GM12878 (cell line): ENCODE data around the gene SENP6.

ENCODE experiments used
- ATF3 ChIP-seq: IDR thresholded peaks from 2 replicates; pipeline ENCODE4 v1.6.1; 2011; ENCODE audit warnings: low read depth, mild to moderate bottlenecking, low read length, moderate library complexity, borderline replicate concordance; ENCODE audit errors: extremely low read depth
- CTCF ChIP-seq, 3 experiments: IDR thresholded peaks in 2 of 3; conservative IDR thresholded peaks in 1 of 3; 2 replicates each; pipeline ENCODE4 v1.5.1; 2011; ENCODE audit warnings: low read depth in 3 of 3, low read length in 3 of 3, mild to moderate bottlenecking in 3 of 3, control low read depth in 2 of 3, moderate library complexity in 2 of 3, inconsistent platforms in 1 of 3, mixed read lengths in 1 of 3; ENCODE audit not compliant: control insufficient read depth in 2 of 3, insufficient read depth in 1 of 3; ENCODE audit errors: extremely low read depth in 1 of 3
- HDGF ChIP-seq: fragments of 450-650 bp; IDR thresholded peaks from 2 replicates; pipeline ENCODE4 v1.6.1; 2016; ENCODE audit warnings: antibody characterized with exemption
- IKZF1 ChIP-seq: fragments of 450-650 bp; conservative IDR thresholded peaks from 2 replicates; pipeline ENCODE4 v1.6.1; 2017; ENCODE audit warnings: antibody characterized with exemption, mild to moderate bottlenecking
- MXI1 ChIP-seq: fragments of 150-350 bp; IDR thresholded peaks from 2 replicates; pipeline ENCODE4 v1.6.1; 2011; ENCODE audit warnings: low read depth, mild to moderate bottlenecking, inconsistent platforms, low read length, improper control_type of control experiment
- NR2C2 ChIP-seq: IDR thresholded peaks from 2 replicates; pipeline ENCODE4 v1.6.1; 2011; ENCODE audit warnings: borderline replicate concordance, low read depth; ENCODE audit not compliant: control insufficient read depth, insufficient read length
- RBBP5 ChIP-seq: fragments of 200-600 bp; sonication (generic); conservative IDR thresholded peaks from 2 replicates; pipeline ENCODE4 v1.6.1; 2016

- TF ChIP-seq CTCF (IDR thresholded peaks at IDR 0.05 in 2 of 3, conservative IDR thresholded peaks at IDR 0.05 in 1 of 3; ENCODE audit: control insufficient read depth in 2 of 3, extremely low read depth in 1 of 3, insufficient read depth in 1 of 3, low read depth in 3 of 3, low read length in 3 of 3) (no peak), ATF3 (no peak), HDGF (no peak), MXI1 (no peak), RBBP5 (no peak), NR2C2 (no peak), IKZF1 (no peak)
These were observed 35.4 kb upstream of the SENP6 start for GRCh38 chr6:75566137-75566767.
